Measurements from ENCODE around the gene IKBKG. TPM values are rescaled to one million over a fixed set of nuclear protein-coding genes. Genes with fewer than 3 reads are reported as not detected.
A peak's percentile ranks its signal among the peaks of the same experiment; 100 is the strongest.
"Not testable (repeated sequence)": the region's sequence is repeated elsewhere in the genome, so short reads cannot be mapped to it uniquely, and the experiment has no call there.

IKBKG gene
- total RNA-seq, 1 donor from 2014 or later, result 18.9 TPM

DNA sequence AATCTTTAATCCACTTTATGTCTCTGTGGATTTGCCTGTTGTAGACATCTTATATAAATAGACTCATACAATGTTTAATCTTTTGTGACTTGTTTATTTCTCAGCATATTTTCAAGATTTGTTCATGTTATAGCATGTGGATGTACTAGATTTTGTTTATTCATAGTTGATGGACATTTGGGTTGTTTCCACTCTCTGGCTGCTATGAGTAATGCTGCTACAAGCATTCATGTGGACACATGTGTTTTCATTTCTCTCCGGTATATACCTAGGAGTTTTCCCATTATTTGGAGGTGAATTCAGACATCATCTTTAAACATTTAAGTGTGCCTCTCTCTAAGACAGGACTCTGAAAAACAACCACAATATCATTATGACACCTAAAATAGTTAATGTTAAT, 2.3 kb downstream of the IKBKG start:
- DNase-seq (ENCODE audit: low spot score), result no peak
- intact Hi-C loops (cut with DNase I), result no loop called here

DNA sequence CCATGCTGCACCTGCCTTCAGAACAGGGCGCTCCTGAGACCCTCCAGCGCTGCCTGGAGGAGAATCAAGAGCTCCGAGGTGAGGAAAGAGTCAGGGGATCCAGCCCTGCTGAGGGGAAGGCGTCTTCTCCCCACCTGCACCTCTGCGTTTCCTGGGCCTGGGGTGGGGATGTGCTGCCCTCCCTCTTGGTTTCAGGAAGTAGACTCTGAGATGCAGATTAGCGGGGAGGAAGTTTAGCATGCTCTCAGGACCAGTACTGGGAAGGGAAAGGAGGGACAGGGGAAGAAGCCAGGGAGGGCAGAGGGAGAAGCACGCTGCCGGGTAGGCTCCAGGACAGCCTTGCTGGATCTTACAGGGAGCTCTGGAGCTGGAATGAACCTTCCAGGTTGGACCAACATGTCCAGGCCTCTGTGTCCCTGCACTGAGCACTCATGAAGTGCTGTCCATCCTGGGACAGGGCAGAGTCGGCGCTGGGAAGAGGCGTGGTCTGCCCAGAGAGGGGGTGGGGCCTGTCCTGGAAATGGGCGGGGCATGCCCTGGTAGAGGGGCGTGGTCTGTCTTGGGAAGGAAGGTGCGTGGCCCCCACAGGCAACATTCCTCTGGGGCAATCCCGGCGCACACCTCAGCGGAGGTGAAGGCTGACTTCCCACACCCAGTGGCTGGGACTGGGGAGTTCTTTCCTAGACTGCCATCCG, 4.8 kb downstream of the IKBKG start:
- DNase-seq (ENCODE audit: low spot score), result peak; percentile 61
- intact Hi-C loops (cut with DNase I), result not testable (repeated sequence)

DNA sequence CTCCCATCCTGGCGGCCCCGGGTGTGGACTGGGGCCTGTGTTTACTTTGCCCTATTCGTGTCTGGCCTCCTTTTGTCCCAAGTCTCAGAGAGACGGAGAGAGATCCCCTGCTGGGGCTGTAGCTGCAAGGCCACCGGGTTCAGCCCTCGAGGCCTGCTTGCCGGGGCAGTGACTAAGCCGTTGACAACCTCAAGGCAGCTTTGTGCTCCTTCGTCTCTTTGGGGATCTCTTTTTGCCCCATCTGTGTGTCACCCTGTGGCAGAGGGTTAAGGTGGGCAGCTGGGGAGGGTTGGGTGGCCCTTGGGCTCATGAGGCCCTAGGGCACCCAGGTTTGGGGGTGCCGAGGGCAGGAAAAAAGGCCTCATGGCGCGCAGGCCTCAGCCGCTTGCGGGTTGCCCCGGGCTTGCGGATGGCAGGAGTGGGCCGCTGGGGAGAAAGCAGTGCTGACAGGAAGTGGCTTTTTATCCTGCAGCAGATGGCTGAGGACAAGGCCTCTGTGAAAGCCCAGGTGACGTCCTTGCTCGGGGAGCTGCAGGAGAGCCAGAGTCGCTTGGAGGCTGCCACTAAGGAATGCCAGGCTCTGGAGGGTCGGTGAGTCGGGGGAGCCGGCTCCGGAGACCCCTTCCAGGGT, 10.8 kb downstream of the IKBKG start:
- DNase-seq (ENCODE audit: low spot score); intact Hi-C loops (cut with DNase I): not testable (repeated sequence)

DNA sequence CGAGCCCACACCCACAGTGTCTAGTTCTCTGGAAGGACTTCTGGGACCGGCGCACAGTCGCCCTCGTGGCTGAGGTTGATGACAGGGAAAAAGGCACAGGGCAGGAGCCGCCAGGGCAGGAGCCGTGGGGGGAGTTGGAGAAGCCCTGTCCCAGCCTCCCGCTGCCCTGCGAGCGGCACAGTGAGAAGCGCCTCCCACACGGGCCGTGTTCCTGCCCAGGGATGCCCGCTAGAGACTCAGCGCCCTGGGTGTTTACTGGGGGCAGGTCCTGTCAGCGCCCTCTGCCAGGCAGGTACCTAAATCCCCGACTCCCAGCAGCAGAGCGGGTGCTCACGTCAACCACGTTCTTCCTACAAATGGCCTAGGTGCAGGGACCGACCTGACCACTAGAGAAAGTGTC, 11.5 kb downstream of the IKBKG start:
- intact Hi-C loops (cut with DNase I), result not testable (repeated sequence)
- peak; percentile 74 for DNase-seq (ENCODE audit: low spot score)

DNA sequence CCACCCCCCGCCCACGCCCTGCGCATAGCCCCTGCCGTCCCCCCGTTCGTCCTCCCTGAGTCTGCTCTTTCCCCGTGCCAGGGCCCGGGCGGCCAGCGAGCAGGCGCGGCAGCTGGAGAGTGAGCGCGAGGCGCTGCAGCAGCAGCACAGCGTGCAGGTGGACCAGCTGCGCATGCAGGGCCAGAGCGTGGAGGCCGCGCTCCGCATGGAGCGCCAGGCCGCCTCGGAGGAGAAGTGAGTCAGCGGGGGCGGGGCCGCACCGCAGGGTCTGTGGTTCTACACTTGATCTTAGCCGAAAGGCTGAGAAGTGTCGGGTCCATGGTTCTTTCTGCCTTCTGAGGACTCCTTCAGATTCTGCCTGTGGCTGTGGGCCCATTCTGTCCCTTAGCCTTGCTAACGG, 12.9 kb downstream of the IKBKG start:
- intact Hi-C loops (cut with DNase I); DNase-seq (ENCODE audit: low spot score): not testable (repeated sequence)

DNA sequence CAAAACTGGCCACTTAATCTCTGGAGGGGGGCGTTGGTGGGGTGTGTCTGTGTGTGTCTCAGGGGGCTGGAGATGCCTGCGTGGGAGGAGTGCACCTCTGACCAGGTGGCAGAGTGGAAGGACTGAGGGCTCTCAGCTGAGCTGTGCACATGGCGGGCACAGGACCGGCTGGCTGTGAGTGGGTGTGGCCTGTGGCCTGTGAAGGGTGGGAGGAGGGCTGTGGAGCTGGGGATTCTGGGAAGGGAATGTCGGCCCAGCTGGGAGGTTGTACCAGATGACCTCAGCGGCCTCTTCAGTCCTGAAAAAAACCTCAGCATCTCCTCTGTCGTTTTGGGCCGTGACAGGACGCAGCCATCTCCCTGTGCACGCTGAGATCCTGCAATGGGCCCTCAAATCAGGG, 14.9 kb downstream of the IKBKG start:
- DNase-seq (ENCODE audit: low spot score); intact Hi-C loops (cut with DNase I): not testable (repeated sequence)

DNA sequence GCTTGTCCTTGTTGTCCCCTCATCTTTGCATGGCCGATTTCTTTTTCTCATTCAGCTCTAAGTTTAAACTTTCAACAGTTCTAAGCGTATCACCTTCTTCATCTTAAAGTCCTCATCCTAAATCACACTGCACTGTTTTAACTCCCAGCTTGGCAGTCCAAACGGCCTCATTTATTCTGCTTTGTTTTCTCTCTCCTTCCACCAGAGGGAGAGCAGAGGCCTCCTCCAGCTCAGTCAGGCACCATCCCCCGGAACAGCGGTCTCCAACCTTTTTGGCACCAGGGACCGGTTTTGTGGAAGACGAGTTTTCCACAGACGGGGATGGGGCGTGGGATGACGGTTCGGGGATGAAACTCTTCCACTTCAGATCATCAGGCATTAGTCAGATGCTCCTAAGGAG, 22.9 kb downstream of the IKBKG start:
- DNase-seq (ENCODE audit: low spot score); intact Hi-C loops (cut with DNase I): not testable (repeated sequence)

DNA sequence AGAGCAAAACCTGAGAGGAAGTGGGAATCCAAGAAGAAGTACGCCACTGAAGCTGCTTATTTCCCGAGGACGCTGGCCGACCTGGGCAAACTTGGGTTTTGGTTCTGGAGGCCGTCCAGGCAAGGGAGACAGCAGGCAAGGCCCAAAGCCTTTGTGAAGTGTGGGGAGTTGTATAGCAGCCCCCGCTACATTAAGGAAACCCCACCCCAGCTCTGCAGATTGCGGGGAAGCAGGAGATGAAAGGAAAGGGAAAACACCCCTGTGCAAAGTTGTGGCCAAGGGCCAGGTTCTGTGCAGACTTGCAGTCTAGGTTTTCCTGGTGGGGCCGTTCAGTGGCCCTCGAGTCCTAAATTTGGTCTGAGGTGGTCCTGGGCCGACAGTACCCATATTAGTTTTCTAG, 25.6 kb downstream of the IKBKG start:
- intact Hi-C loops (cut with DNase I), result not testable (repeated sequence)

DNA sequence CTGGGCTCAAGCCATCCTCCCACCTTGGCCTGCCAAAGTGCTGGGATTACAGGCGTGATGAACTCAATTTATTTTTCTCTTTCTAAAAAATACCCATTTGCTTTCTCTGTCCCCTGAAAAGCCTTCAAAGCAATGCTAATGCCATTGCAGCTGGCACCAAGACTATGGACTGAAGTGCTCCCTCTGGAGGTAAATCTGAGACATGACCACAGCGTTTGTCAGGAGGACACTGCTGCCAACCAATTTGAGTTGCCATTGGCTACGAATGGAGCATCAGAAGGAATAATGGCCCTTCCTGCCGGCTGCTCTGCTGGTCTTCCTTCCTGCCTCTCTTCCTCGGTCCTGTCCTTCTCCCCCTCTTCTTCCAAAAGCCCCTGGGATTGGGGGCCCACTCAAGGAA, 27.7 kb downstream of the IKBKG start:
- intact Hi-C loops (cut with DNase I); DNase-seq (ENCODE audit: low spot score): not testable (repeated sequence)

More for the DNA sequence above, 25.6 kb downstream of the IKBKG start:
- not testable (repeated sequence) for DNase-seq (ENCODE audit: low spot score)

DNA sequence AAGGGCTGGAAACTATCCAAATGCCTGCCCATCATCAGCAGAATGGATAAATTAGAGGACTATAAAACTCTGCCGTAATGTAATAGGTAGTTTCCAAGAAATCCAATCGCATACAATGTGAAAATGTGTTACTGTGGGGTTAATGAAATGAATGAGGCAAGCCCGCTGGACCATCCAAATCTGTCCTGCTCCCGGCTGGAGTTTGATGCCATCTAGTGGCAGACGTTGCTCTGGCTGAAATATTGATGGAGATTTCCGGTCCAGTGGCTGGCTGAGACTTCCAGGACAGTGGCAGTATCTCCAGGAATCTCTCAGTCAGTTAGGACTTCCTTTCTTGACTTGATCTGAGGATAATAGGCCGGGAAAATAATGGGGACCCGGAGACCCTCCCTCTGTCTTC, 35.6 kb downstream of the IKBKG start:
- intact Hi-C loops (cut with DNase I); DNase-seq (ENCODE audit: low spot score): not testable (repeated sequence)

DNA sequence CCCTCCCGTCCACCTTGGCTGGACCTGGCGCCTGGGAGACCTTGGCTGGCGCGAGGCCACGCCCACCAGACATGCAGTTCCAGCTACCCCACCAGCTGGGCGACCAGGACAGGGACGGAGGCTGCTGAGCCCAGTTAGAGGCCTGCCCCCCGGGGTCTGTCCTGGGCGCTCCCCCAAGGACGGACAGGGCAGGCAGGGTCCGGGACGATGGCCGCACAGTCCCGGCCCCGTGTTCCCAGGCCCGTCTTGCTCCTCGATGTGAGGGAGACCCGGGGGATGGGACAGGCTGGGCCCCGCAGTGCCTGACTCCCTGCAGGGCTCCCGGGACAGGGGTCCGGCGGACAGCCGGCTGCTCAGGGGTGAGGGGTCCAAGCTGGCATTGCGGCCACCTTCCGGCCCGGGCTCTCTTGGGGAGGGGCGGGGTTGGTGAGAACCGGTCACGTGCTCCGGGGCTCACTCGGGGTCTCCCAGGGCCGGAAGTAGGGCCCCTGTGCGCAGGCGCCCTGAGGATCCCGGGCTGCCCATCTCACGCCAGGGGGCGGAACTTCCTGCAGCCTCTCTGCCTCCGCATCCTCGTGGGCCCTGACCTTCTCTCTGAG, 37.3 kb downstream of the IKBKG start, which contains the start of gene CTAG1A:
CTAG1A (plus strand) TSS at position 549 of the 599 bp plus-strand sequence. CDS start 74 bp downstream, outside the sequence.
- intact Hi-C loops (cut with DNase I); DNase-seq (ENCODE audit: low spot score): not testable (repeated sequence)

DNA sequence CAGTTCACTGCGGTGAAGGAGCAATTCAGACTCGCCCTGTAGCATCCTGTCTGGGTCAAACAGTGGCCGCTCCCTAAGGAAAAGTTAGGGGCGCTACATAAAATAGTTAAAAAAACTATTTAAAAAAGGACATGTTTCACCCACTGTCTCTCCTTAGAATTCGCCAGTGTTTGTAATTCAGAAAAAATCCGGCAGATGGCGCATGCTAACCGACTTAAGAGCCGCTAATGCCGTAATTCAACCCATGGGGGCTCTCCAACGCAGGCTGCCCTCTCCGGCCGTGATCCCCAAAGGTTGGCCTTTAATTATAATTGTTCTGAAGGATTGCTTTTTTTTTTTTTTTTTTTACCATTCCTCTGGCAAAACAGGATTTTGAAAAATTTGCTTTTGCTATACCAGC, 43.0 kb downstream of the IKBKG start:
- DNase-seq (ENCODE audit: low spot score); intact Hi-C loops (cut with DNase I): not testable (repeated sequence)

DNA sequence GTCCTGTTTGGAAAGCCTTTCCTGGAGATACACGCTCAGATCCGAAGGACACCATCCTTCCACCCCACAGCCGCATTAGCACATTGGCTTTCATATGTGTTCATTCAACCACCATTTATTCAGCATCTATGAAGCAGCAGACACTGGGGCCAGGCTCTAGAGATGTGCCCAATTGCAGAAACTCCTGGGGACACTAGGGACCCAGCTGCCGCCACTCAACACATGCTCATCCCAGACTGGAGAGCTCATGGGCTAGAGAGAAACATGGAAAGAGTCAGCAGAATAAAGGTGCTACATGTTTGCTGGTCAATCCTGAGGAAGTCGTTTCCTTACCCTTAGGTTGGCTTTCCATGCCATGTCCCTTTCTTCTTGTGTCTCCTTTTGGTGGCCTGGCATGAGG, 45.1 kb downstream of the IKBKG start:
- intact Hi-C loops (cut with DNase I), result no loop called here
- peak; percentile 14 for DNase-seq (ENCODE audit: low spot score)

DNA sequence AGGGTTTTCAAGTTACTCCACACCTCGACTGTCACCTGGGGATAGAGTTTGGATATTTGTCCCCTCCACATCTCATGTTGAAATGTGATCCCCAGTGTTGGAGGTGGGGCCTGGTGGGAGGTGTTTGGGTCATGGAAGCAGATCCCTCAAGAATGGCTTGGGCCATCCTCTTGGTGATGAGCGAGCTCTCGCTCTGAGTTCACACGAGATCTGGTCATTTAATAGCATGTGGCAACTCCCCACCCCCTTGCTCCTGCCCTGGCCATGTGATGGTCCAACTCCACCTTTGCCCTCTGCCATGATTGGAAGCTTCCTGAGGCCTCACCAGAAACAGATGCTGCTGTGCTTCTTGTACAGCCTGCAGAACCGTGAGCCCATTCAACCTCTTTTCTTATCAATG, 45.8 kb downstream of the IKBKG start:
- peak; percentile 46 for DNase-seq (ENCODE audit: low spot score)
- intact Hi-C loops (cut with DNase I), result no loop called here

DNA sequence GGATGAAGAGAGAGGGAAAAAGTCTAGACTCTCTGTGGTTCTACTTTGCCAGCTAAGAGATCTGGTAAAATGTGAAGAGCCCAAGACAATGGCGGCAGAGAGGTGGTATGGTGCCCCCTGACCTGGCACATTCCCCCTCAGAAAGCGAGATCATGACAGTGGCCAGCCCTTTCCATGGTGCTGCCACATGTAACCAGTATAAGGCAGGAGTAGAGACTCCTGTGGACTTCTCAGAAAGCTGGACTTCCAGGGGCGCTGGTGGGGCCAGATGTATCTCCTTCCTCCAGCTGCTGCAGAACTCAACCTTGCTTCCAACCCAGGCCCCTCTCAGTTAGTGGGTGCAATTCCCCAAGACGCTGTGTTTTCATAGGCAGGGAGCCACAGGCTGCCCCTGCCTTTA, 47.1 kb downstream of the IKBKG start:
- intact Hi-C loops (cut with DNase I), result no loop called here
- peak; percentile 26 for DNase-seq (ENCODE audit: low spot score)

DNA sequence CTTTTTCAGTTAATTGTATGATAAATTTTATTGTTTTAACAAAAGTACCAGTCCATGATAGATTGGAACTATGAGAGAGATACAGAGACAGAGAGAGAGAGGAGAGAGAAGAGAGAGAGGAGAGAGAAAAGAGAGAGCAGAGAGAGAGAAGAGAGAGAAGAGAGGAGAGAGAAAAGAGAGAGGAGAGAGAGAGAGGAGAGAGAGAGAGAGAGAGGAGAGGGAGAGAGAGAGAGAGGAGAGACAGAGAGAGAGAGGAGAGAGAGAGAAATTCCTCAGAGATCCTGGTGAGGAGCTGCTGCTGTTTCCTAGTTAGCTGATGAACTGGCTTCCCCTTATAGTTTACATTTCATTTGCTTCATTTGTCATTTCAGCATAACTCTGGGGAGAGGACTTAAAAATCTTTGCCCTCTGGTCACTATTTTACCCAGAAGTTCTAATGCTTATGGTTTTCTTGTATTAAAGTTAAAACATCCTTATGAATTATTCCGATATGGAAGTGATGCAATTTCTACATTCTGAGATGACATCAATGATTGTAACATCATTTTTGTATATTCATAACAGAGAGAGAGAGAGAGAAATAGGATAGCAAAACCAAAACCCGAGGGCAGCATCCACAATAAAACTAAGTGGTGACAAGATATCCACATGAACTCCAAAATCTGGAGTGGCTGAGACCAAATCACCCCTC, 48.3 kb downstream of the IKBKG start:
- intact Hi-C loops (cut with DNase I), result no loop called here
- no peak for DNase-seq (ENCODE audit: low spot score)

DNA sequence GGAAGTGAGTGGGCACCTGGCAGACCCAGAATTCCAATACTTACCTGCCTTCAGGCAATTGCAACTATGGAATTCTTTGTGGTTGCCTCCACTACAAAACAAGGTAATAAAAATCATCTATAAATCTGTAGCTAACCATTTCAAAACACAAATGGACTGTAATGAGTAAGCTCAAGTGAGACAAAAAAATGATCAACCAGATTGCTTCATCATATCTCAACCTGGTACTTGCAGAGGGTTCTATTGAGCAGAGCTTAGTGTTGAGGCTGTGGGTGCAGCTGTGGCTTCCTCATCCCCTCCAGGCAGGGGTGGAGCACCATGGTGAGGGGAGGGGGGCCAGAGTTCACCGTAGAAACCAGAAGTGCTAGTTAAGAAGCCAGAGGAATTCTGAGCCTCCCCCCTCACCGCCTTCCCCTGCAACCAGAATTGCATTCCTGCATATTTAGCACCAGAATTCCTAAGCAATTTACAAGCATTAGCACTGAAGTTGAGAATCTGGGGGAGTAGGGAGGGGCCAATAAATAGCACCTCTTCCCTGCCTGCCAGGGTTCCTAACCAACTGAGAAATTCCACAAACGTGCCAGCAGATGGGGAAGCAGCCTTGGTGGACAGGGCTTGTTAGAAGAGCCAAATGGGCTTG, 49.0 kb downstream of the IKBKG start:
- intact Hi-C loops (cut with DNase I), result no loop called here

DNA sequence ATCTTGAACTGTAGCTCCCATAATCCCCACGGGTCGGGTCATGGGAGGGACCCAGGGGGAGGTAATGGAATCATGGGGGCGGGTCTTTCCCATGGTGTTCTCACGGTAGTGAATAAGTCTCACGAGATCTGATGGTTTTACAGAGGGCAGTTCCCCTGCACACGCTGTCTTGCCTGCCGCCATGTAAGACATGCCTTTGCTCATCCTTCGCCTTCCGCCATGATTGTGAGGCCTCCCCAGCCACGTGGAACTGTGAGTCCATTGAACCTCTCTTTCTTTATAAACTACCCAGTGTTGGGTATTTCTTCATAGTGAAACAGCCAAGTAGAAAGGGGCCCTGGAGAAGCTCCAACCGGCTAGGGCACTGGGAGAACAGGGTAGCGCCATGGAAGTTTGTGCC, 49.8 kb downstream of the IKBKG start:
- intact Hi-C loops (cut with DNase I), result no loop called here

More for the DNA sequence above, 49.0 kb downstream of the IKBKG start:
- DNase-seq (ENCODE audit: low spot score), result peak; percentile 49

DNA sequence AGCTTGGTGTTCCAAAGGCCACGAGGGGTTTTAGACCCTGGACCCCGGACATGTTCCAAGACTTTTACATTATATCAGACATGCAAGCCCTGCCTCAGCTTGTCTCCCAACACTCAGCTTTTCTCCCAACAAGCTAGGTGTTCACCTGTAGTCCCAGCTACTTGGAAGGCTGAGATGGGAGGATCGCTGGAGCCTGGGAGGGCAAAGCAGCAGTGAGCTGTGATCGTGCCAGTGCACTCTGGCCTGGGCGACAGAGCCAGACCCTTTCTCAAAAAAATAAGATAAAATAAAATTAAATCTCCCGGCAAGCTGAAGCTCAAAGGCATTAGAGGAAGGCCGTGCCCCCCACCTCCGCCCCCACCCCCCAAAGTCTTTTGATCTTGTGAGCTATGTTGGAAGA, 51.2 kb downstream of the IKBKG start:
- DNase-seq (ENCODE audit: low spot score), result peak; percentile 10
- intact Hi-C loops (cut with DNase I), result no loop called here

More for the DNA sequence above, 49.8 kb downstream of the IKBKG start:
- DNase-seq (ENCODE audit: low spot score), result peak; percentile 60

DNA sequence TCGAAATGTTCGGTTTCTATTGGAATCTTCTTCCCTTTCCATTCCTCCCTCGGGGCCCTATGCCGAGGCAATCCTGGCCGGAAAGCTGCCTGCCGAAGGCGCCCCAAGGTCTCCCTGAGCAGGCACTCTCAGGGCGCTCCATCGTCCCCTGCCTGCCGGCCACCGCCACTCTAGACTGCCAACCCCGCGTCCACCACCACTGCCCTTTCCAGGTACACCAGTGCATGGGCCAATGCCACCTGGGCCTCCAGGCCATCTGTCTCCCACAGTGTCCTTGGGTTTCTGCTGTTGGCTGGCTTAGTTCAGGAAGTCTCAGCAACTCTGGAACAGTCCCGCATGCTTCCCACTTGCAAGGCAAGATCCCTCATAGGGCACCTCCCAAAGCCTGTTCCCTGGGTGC, 52.1 kb downstream of the IKBKG start:
- intact Hi-C loops (cut with DNase I), result no loop called here
- peak; percentile 58 for DNase-seq (ENCODE audit: low spot score)

Measured in cardiac septum (tissue), 1 donor.